GM18526 (cell line): ENCODE results near the gene LIN7B.

Experiments
- POLR2A ChIP-seq: IDR thresholded peaks from 3 replicates; pipeline ENCODE4 v1.6.1; 2011; ENCODE audit not compliant: insufficient read length; ENCODE audit errors: extremely low read depth

Gene LIN7B

DNA sequence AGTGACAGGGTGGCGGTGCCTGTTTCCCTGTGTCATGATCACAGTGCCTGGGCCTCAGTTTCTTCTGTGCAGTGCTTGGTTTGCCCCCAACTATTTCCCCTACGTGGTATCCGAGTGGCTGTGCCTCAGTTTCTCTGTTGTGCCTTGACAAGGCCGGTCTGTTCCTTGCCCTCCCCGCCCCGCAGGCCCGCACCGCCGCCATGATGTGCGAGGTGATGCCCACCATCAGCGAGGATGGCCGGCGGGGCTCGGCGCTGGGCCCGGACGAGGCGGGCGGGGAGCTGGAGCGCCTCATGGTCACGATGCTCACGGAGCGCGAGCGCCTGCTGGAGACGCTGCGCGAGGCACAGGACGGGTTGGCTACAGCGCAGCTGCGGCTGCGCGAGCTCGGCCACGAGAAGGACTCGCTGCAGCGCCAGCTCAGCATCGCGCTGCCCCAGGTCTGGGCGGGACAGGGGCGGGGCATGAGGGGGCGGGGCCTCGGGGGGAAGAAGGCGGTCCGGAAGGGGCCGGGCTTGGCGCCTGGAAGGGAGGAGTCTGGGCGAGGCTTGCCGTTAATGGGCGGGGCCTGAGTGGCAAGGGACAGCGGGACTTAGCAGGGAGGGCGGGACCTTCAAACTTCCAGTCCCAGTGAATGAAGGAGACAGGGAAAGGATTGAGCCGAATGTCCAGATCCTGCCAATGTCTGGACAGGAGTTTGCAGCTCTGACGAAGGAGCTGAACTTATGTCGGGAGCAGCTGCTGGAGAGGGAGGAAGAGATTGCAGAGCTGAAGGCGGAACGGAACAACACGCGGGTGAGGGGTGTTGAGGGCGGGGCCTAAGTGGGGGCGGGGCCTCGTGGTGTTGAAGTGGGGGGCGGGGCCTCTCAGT, 13.7 kb downstream of the LIN7B start:
- peak; percentile 39 for TF ChIP-seq POLR2A

DNA sequence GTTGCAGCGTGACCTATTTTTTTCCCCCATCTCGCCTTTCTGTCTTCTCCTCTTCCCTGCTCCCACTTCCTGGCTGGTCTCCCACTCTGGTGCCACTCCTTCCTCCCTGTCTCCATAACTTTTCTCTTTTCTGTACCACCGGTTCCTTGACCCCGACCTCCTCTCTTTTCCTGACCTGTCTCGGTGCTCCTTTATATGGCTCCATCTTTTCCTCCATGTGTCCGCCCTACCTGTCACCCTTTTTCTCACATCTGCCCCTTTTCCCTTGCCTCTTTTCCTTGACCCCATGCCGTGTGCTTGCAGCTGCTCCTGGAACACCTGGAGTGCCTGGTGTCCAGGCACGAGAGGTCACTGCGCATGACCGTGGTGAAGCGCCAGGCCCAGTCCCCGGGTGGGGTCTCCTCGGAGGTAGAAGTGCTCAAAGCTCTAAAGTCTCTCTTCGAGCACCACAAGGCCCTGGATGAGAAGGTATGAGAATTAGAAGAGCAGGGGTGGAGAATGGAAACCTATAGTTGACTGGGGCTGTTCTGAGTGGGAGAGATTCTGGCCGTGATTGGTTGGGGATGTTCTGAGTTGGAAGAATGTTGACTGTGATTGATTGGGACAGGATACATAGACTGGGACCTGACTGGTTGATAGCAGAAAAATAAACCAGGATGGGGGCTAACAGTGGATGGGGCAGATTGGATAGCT, 14.5 kb downstream of the LIN7B start:
- TF ChIP-seq POLR2A, result no peak

- TF ChIP-seq POLR2A, result no peak
These were observed 15.0 kb downstream of the LIN7B start for GRCh38 chr19:49129238-49129583.

DNA sequence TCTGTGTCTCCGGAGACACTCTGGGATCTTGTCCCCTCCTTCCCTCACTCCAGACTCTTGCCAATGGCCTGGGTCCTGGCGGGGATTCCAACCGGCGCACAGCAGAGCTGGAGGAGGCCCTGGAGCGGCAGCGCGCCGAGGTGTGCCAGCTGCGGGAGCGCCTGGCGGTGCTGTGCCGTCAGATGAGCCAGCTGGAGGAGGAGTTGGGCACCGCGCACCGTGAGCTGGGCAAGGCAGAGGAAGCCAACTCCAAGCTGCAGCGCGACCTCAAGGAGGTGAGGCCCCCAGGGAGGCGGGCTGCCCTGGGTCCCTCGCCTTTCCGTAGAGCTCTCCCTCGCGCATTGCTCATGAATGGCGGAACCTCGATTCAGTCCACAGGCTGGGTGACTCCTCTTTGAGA, 16.2 kb downstream of the LIN7B start:
- TF ChIP-seq POLR2A, result no peak

DNA sequence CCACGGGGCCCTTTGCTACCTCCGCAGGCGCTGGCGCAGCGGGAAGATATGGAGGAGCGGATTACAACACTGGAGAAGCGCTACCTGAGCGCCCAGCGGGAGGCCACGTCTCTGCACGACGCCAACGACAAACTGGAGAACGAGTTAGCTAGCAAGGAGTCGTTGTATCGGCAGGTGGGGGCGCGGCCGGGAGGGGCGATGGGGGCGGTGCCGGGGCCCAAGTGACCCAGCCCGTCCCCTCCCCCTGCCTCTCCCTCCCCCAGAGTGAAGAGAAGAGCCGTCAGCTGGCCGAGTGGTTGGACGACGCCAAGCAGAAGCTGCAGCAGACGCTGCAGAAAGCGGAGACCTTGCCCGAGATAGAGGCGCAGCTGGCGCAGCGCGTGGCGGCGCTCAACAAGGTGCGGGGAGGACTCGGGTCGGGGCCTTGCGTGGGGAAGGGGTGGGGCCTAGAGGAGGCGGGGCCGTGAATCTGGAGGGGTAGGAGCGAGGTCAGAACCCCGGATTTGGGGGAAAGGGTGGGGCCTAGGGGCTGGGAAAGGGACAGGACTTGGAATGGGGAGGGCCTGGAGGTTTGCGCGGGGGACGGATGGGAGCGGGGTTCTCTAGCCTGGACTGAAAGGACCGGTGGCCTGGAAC, 18.9 kb downstream of the LIN7B start:
- no peak for TF ChIP-seq POLR2A

- TF ChIP-seq POLR2A, result no peak
These were observed 19.7 kb downstream of the LIN7B start for GRCh38 chr19:49133621-49134454.

- no peak for TF ChIP-seq POLR2A
These were observed 21.5 kb downstream of the LIN7B start for GRCh38 chr19:49135686-49136085.

DNA sequence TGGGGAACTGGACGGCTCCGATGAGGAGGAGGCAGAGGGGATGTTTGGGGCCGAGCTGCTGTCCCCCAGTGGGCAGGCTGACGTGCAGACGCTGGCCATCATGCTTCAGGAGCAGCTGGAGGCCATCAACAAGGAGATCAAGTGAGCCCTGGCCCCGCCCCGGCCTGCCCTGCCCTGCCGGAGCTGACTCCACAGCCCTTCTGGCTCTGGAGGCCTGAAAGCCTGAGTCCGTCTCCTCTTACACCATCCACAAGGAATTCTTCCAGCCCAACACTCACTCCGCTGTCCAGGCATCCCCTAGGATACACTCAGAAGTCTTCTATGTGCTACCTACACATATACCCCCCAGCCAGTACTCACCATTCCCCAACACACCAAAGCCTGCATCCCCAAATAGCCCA, 22.6 kb downstream of the LIN7B start:
- no peak for TF ChIP-seq POLR2A

- no peak for TF ChIP-seq POLR2A
These were observed 26.8 kb downstream of the LIN7B start for GRCh38 chr19:49140951-49141350.

- TF ChIP-seq POLR2A, result no peak
These were observed 27.2 kb downstream of the LIN7B start for GRCh38 chr19:49141352-49141751.

- no peak for TF ChIP-seq POLR2A
These were observed 28.7 kb downstream of the LIN7B start for GRCh38 chr19:49142866-49143335.

GRCh38 chr19:49145573-49146407, 31.6 kb downstream of the LIN7B start:
- no peak for TF ChIP-seq POLR2A

DNA sequence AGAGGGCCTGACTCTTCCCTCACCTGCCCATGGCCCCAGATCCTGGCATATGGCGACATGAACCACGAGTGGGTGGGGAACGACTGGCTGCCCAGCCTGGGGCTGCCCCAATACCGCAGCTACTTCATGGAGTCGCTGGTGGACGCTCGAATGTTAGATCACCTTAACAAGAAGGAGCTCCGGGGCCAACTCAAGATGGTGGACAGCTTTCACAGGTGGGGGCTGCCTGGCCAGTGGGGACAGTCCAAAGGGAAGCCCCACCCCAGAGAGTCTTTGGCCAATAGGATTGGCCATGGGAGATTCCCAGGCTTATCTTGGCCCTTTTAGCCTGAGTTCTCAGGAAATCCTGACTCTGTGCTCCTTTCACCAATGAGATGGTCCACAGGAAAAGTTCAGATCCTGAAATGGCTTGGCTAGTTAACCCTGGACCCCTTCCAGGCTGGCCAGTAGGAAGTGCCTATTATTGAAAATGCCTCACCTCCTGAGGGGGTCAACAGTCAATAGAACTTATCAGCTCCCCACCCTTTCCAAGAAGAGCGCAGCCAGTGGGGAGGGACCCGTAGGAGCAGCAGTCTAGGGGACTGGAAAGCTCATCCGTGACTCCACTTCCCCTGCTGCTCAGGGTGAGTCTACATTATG, 34.0 kb downstream of the LIN7B start:
- no peak for TF ChIP-seq POLR2A
